A549 (cell line): ENCODE results near the gene GLT1D1. TPM values are rescaled to one million over a fixed set of nuclear protein-coding genes. Genes with fewer than 3 reads are reported as not detected.

Experiments used
- ATAC-seq, 2 experiments: fragments of 200-7000 bp in 1 of 2; fragments of >200 bp in 1 of 2; cut with Nextera tagmentation in 1 of 2; cut with Tn5 transposase in 1 of 2; 3 replicates each; pipeline versions ENCODE4 v1.8.0 to v1.9.1; 2018 to 2020; ENCODE audit warnings: mild to moderate bottlenecking in 1 of 2, moderate library complexity in 1 of 2
- CTCF ChIA-PET: fragments of 300-600 bp; sonication (Branson Sonifier 250); formaldehyde crosslinking; extraction: SDS; loops from one replicate; lab custom pipeline; 2021; ENCODE audit warnings: antibody characterized with exemption, inconsistent platforms; lab: Yijun Ruan, JAX
- POLR2A ChIA-PET: fragments of 350-600 bp; formaldehyde crosslinking; extraction: SDS; loops from one replicate; lab custom pipeline; 2021; ENCODE audit warnings: antibody characterized with exemption, inconsistent platforms; lab: Yijun Ruan, JAX
- DNase-seq, 2 experiments: peaks; one replicate each; pipeline versions ENCODE4 v3.0.0 to v3.0.0-alpha.2; 2011 to 2016; ENCODE audit warnings: low read depth in 1 of 2, low spot score in 1 of 2
- FAIRE-seq: peaks from 2 replicates; lab custom pipeline; 2011; peaks lifted over from hg19 to GRCh38; lab: Jason Lieb, UNC
- H3K27ac ChIP-seq, 2 experiments: fragments of >200 bp; sonication (Bioruptor Twin); formaldehyde crosslinking; 3 replicates each; pipeline ENCODE4 v1.5.1; 2016 to 2017
- H3K4me1 ChIP-seq: fragments of >200 bp; sonication (Bioruptor Twin); formaldehyde crosslinking; 3 replicates; pipeline ENCODE4 v1.6.1; 2016
- H3K4me2 ChIP-seq: fragments of >200 bp; sonication (Bioruptor Twin); formaldehyde crosslinking; 3 replicates; pipeline ENCODE4 v1.6.1; 2016
- H3K4me3 ChIP-seq: fragments of >200 bp; sonication (Bioruptor Twin); formaldehyde crosslinking; 3 replicates; pipeline ENCODE4 v1.5.1; 2016
- H3K9me3 ChIP-seq: fragments of >200 bp; sonication (Bioruptor Twin); formaldehyde crosslinking; 3 replicates; pipeline ENCODE4 v1.6.1; 2016
- BCL3 ChIP-seq: fragments of >200 bp; sonication (Bioruptor Twin); formaldehyde crosslinking; IDR thresholded peaks from 3 replicates; pipeline ENCODE4 v1.6.1; 2016
- CBX2 ChIP-seq: fragments of 200-600 bp; sonication (generic); IDR thresholded peaks from 2 replicates; pipeline ENCODE4 v1.6.1; 2016; ENCODE audit warnings: low read depth, mild to moderate bottlenecking, borderline replicate concordance
- CHD2 ChIP-seq: fragments of 150-350 bp; IDR thresholded peaks from 2 replicates; pipeline ENCODE4 v1.6.1; 2014; ENCODE audit warnings: low read length; ENCODE audit not compliant: partially characterized antibody
- E2F6 ChIP-seq: IDR thresholded peaks from 2 replicates; pipeline ENCODE4 v1.6.1; 2012; ENCODE audit warnings: low read depth, borderline replicate concordance
- ELK1 ChIP-seq: fragments of 150-350 bp; IDR thresholded peaks from 2 replicates; pipeline ENCODE4 v1.6.1; 2014; ENCODE audit warnings: low read depth, mild to moderate bottlenecking, low read length
- FOSL2 ChIP-seq, 2 experiments: fragments of 450-650 bp in 1 of 2; fragments of >200 bp in 1 of 2; sonication (Bioruptor Twin) in 1 of 2; formaldehyde crosslinking; IDR thresholded peaks; 2 replicates each; pipeline versions ENCODE4 v1.5.0 to v1.6.1; 2016 to 2020; ENCODE audit warnings: mild to moderate bottlenecking in 1 of 2, moderate library complexity in 1 of 2
- FOXS1 ChIP-seq: fragments of 250-450 bp; sonication (Bioruptor Pico); IDR thresholded peaks from 2 replicates; pipeline ENCODE4 v1.5.0; 2020; ENCODE audit warnings: mild to moderate bottlenecking, moderate library complexity
- HOXB5 ChIP-seq: fragments of 250-450 bp; sonication (Bioruptor Pico); IDR thresholded peaks from 2 replicates; pipeline ENCODE4 v1.5.0; 2020; ENCODE audit warnings: mild to moderate bottlenecking, moderate library complexity
- JUN ChIP-seq, 2 experiments: fragments of >200 bp; sonication (Bioruptor Twin); formaldehyde crosslinking; IDR thresholded peaks; 2 replicates in 1 of 2; 3 replicates in 1 of 2; pipeline ENCODE4 v1.6.1; 2016 to 2017
- JUNB ChIP-seq: fragments of >200 bp; sonication (Bioruptor Twin); formaldehyde crosslinking; IDR thresholded peaks from 2 replicates; pipeline ENCODE4 v1.6.1; 2016
- MAX ChIP-seq: IDR thresholded peaks from 2 replicates; pipeline ENCODE4 v1.6.1; 2012
- MYC ChIP-seq: IDR thresholded peaks from 2 replicates; pipeline ENCODE4 v1.6.1; 2012; ENCODE audit warnings: mild to moderate bottlenecking, inconsistent platforms, low read length, improper control_type of control experiment, borderline replicate concordance
- NPAS2 ChIP-seq: fragments of 250-450 bp; sonication (Bioruptor Pico); IDR thresholded peaks from 2 replicates; pipeline ENCODE4 v1.8.0; 2022; ENCODE audit warnings: mild to moderate bottlenecking, moderate library complexity, borderline replicate concordance
- RCOR1 ChIP-seq: fragments of 150-350 bp; IDR thresholded peaks from 2 replicates; pipeline ENCODE4 v1.6.1; 2014; ENCODE audit warnings: antibody characterized with exemption, low read length, low read depth
- REST ChIP-seq: fragments of 200-600 bp; sonication (generic); IDR thresholded peaks from 2 replicates; pipeline ENCODE4 v1.6.1; 2016; ENCODE audit warnings: antibody characterized with exemption, mild to moderate bottlenecking, moderate library complexity
- RNF2 ChIP-seq: fragments of 200-600 bp; sonication (generic); IDR thresholded peaks from 2 replicates; pipeline ENCODE4 v1.6.1; 2016; ENCODE audit warnings: low read depth, mild to moderate bottlenecking, antibody characterized with exemption, moderate library complexity, borderline replicate concordance
- SMC3 ChIP-seq: fragments of >200 bp; sonication (Bioruptor Twin); formaldehyde crosslinking; IDR thresholded peaks from 3 replicates; pipeline ENCODE4 v1.6.1; 2018; ENCODE audit warnings: inconsistent platforms
- TP53 ChIP-seq: fragments of 250-450 bp; sonication (Bioruptor Pico); IDR thresholded peaks from 2 replicates; pipeline ENCODE4 v1.5.0; 2021; ENCODE audit warnings: mild to moderate bottlenecking, moderate library complexity
- USF2 ChIP-seq: fragments of 450-650 bp; IDR thresholded peaks from 2 replicates; pipeline ENCODE4 v1.6.1; 2014; ENCODE audit warnings: antibody characterized with exemption
- ZNF302 ChIP-seq: fragments of 250-450 bp; sonication (Bioruptor Pico); IDR thresholded peaks from 2 replicates; pipeline ENCODE4 v1.9.0; 2021; ENCODE audit warnings: inconsistent platforms, mild to moderate bottlenecking, moderate library complexity
- WGBS: methylation state at CpG from one replicate; pipeline ENCODE4 v1.1.6; 2017; ENCODE audit errors: missing lambda C conversion rate; 5-methylcytosine and 5-hydroxymethylcytosine counted together
- polyA plus RNA-seq, 4 experiments: library from polyadenylated mRNA; depleted of rRNA in 3 of 4; stranded (reverse); fragments of >200 nt; fragmentation: RNase III in 1 of 4; extraction: RNeasy Plus Mini Kit Qiagen cat#74134 plus additional on column Dnase treatment in 1 of 4; gene quantifications; 2 replicates in 3 of 4; 3 replicates in 1 of 4; pipeline ENCODE4 v1.2.3, GENCODE V29; 2011 to 2017
- TF ChIP-seq, protein P1 (sequence below): fragments of >200 bp; sonication (Bioruptor Twin); formaldehyde crosslinking; IDR thresholded peaks from 2 replicates; pipeline ENCODE4 v1.6.1; 2016

The GLT1D1 gene
- polyA plus RNA-seq, 2 of the 4 experiments (the other 2 are of a cell fraction) = not detected

- TF ChIP-seq ELK1 = no peak
Observed at GRCh38 chr12:128949086-128949485, 95.8 kb downstream of the GLT1D1 start (continued).

DNA sequence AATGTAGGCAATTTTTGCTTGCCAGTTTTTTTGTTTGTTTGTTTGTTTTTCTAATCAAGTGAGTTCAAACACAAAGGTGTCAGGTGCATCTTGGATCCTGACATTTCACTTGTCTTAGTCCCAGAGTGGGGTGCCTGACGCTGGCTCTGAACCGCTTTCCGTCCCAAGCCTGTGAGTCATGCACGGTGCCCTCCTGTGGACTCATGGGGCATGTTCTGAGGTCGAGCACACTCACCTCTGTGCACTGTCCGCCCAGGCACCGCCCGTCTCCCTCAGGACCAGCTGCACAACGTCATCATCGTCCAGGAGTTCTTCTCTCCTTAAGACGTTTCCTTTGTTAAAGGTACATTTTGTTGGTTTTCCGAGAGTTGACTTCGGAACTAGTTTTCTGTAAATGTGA is 98.2 kb downstream of the GLT1D1 start:
- ChIA-PET POLR2A (no interaction called here), CTCF (no interaction called here)
- TF ChIP-seq CBX2 (no peak), RCOR1 (no peak), CHD2 (no peak), HOXB5 (CRISPR knock-in tag) (no peak), SMC3 (no peak), BCL3 (no peak), REST (no peak)
- H3K27ac ChIP-seq = no peak overlapping the region
- H3K9me3 ChIP-seq = no peaks in the 10 kb centered on the region
- ATAC-seq (no peak), DNase-seq (no peak), FAIRE-seq (no peak)
- WGBS = 52% methylated on average over 13 of the region's 13 CpGs
- H3K4me1 ChIP-seq = no peaks in the 10 kb centered on the region
- no peak overlapping the region for H3K4me2 ChIP-seq
- H3K4me3 ChIP-seq = no peak overlapping the region

- DNase-seq = no peak
- Histone ChIP-seq H3K4me2 (no peak overlapping the region), H3K4me1 (no peaks in the 10 kb centered on the region), H3K9me3 (no peaks in the 10 kb centered on the region), H3K4me3 (no peak overlapping the region), H3K27ac (no peak overlapping the region)
- WGBS = 41% methylated on average over 7 of the region's 7 CpGs
- ChIA-PET CTCF (interaction anchor here (0.8 kb wide), 1 partner anchor 8 kb away, joined by 3 read pairs; no protein-coding TSS in a partner anchor), POLR2A (no interaction called here)
- no peak for FAIRE-seq
- ATAC-seq = no peak
- TF ChIP-seq FOXS1 (CRISPR knock-in tag) = no peak
- TF ChIP-seq MYC = no peak
- no peak for TF ChIP-seq E2F6
- TF ChIP-seq REST = no peak
- TF ChIP-seq NPAS2 (CRISPR knock-in tag) = no peak
- no peak for TF ChIP-seq ZNF302 (CRISPR knock-in tag)
- no peak for TF ChIP-seq FOSL2 (IDR thresholded peaks at IDR 0.05)
- no peak for TF ChIP-seq FOSL2 (CRISPR knock-in tag; IDR thresholded peaks at IDR 0.05)
- no peak for TF ChIP-seq TP53 (CRISPR knock-in tag)
- TF ChIP-seq, protein P1, sequence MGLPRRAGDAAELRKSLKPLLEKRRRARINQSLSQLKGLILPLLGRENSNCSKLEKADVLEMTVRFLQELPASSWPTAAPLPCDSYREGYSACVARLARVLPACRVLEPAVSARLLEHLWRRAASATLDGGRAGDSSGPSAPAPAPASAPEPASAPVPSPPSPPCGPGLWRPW = no peak
- TF ChIP-seq CBX2 = no peak
- TF ChIP-seq JUN (IDR thresholded peaks at IDR 0.05) = no peak
- TF ChIP-seq JUNB = no peak
- no peak for TF ChIP-seq RNF2
- TF ChIP-seq MAX = no peak
- TF ChIP-seq USF2 = no peak
- TF ChIP-seq ELK1 = no peak
Observed at GRCh38 chr12:128956755-128957154, 103.5 kb downstream of the GLT1D1 start.
